ENCODE results near the gene RAI1.

Gene RAI1

GRCh38 chr17:17748604-17749003 lies 67.3 kb downstream of the RAI1 start:
- no peak overlapping the region for H3K9ac ChIP-seq (ENCODE audit: insufficient read length)

GRCh38 chr17:17749025-17749772 lies 67.9 kb downstream of the RAI1 start:
- TF ChIP-seq FOXP2 (optimal IDR thresholded peaks at IDR 0.05; ENCODE audit: control extremely low read depth, extremely low read length, insufficient read depth), result no peak
- Histone ChIP-seq H3K9me3 (ENCODE audit: low read depth, low read length) (no peaks in the 10 kb centered on the region), H3K9ac (ENCODE audit: insufficient read length) (no peak overlapping the region), H3K4me3 (no peak overlapping the region), H3K27ac (peak overlapping the region; percentile 80; the same call in 1 of the 2 replicates), H3K36me3 (ENCODE audit: insufficient read depth, low read length) (no peaks in the 10 kb centered on the region)
- no peak for DNase-seq (ENCODE audit: low read depth, low spot score)

More at GRCh38 chr17:17748604-17749003, 67.3 kb downstream of the RAI1 start:
- no peak overlapping the region for H3K27ac ChIP-seq
- no peak for DNase-seq (ENCODE audit: low read depth, low spot score)
- no peaks in the 10 kb centered on the region for H3K36me3 ChIP-seq (ENCODE audit: insufficient read depth, low read length)
- H3K9me3 ChIP-seq (ENCODE audit: low read depth, low read length), result no peaks in the 10 kb centered on the region
- H3K4me3 ChIP-seq, result no peak overlapping the region
- TF ChIP-seq POLR2AphosphoS5 (IDR thresholded peaks at IDR 0.05; ENCODE audit: borderline replicate concordance, low read depth, low read length), result no peak
- no peak for TF ChIP-seq FOXP2 (optimal IDR thresholded peaks at IDR 0.05; ENCODE audit: control extremely low read depth, extremely low read length, insufficient read depth)
- TF ChIP-seq EZH2 (IDR thresholded peaks at IDR 0.05), result no peak

GRCh38 chr17:17749921-17750320 lies 68.7 kb downstream of the RAI1 start:
- no peak overlapping the region for H3K9ac ChIP-seq (ENCODE audit: insufficient read length)

GRCh38 chr17:17750881-17751280 lies 69.6 kb downstream of the RAI1 start:
- DNase-seq (ENCODE audit: low read depth, low spot score), result no peak
- Histone ChIP-seq H3K4me3 (no peak overlapping the region), H3K9ac (ENCODE audit: insufficient read length) (no peak overlapping the region), H3K27ac (peak overlapping the region; percentile 90; the same call in 1 of the 2 replicates), H3K9me3 (ENCODE audit: low read depth, low read length) (no peaks in the 10 kb centered on the region), H3K36me3 (ENCODE audit: insufficient read depth, low read length) (no peaks in the 10 kb centered on the region)
- TF ChIP-seq EZH2 (IDR thresholded peaks at IDR 0.05) (no peak), FOXP2 (optimal IDR thresholded peaks at IDR 0.05; ENCODE audit: control extremely low read depth, extremely low read length, insufficient read depth) (no peak), POLR2AphosphoS5 (IDR thresholded peaks at IDR 0.05; ENCODE audit: borderline replicate concordance, low read depth, low read length) (no peak)

More at GRCh38 chr17:17749921-17750320, 68.7 kb downstream of the RAI1 start:
- TF ChIP-seq FOXP2 (optimal IDR thresholded peaks at IDR 0.05; ENCODE audit: control extremely low read depth, extremely low read length, insufficient read depth) (no peak), EZH2 (IDR thresholded peaks at IDR 0.05) (no peak), POLR2AphosphoS5 (IDR thresholded peaks at IDR 0.05; ENCODE audit: borderline replicate concordance, low read depth, low read length) (no peak)
- DNase-seq (ENCODE audit: low read depth, low spot score), result no peak
- Histone ChIP-seq H3K36me3 (ENCODE audit: insufficient read depth, low read length) (no peaks in the 10 kb centered on the region), H3K4me3 (no peak overlapping the region), H3K9me3 (ENCODE audit: low read depth, low read length) (no peaks in the 10 kb centered on the region), H3K27ac (peak overlapping the region; percentile 80; the same call in 1 of the 2 replicates)

GRCh38 chr17:17751489-17752088 lies 70.3 kb downstream of the RAI1 start:
- H3K27ac ChIP-seq, result peak overlapping the region; percentile 90
- peak overlapping the region; percentile 62 for H3K9ac ChIP-seq (ENCODE audit: insufficient read length)
- peak overlapping the region; percentile 74 for H3K4me3 ChIP-seq

GRCh38 chr17:17752089-17752820 lies 71.0 kb downstream of the RAI1 start:
- Histone ChIP-seq H3K27ac (peak overlapping the region; percentile 90), H3K4me3 (peak overlapping the region; percentile 76), H3K36me3 (ENCODE audit: insufficient read depth, low read length) (no peaks in the 10 kb centered on the region), H3K9me3 (ENCODE audit: low read depth, low read length) (no peaks in the 10 kb centered on the region), H3K9ac (ENCODE audit: insufficient read length) (peak overlapping the region; percentile 62)
- TF ChIP-seq POLR2AphosphoS5 (IDR thresholded peaks at IDR 0.05; ENCODE audit: borderline replicate concordance, low read depth, low read length), result peak; percentile 28; the same call in 1 of the 2 replicates
- TF ChIP-seq FOXP2 (optimal IDR thresholded peaks at IDR 0.05; ENCODE audit: control extremely low read depth, extremely low read length, insufficient read depth), result no peak
- TF ChIP-seq EZH2 (IDR thresholded peaks at IDR 0.05), result no peak
- peak; percentile 20 for DNase-seq (ENCODE audit: low read depth, low spot score)

More at GRCh38 chr17:17751489-17752088, 70.3 kb downstream of the RAI1 start:
- no peak for DNase-seq (ENCODE audit: low read depth, low spot score)
- Histone ChIP-seq H3K36me3 (ENCODE audit: insufficient read depth, low read length) (no peaks in the 10 kb centered on the region), H3K9me3 (ENCODE audit: low read depth, low read length) (no peaks in the 10 kb centered on the region)
- TF ChIP-seq FOXP2 (optimal IDR thresholded peaks at IDR 0.05; ENCODE audit: control extremely low read depth, extremely low read length, insufficient read depth), result no peak
- no peak for TF ChIP-seq EZH2 (IDR thresholded peaks at IDR 0.05)
- no peak for TF ChIP-seq POLR2AphosphoS5 (IDR thresholded peaks at IDR 0.05; ENCODE audit: borderline replicate concordance, low read depth, low read length)

- H3K9ac ChIP-seq (ENCODE audit: insufficient read length), result peak overlapping the region; percentile 55
- DNase-seq (ENCODE audit: low read depth, low spot score), result no peak
- TF ChIP-seq FOXP2 (optimal IDR thresholded peaks at IDR 0.05; ENCODE audit: control extremely low read depth, extremely low read length, insufficient read depth) (no peak), POLR2AphosphoS5 (IDR thresholded peaks at IDR 0.05; ENCODE audit: borderline replicate concordance, low read depth, low read length) (no peak), EZH2 (IDR thresholded peaks at IDR 0.05) (no peak)
Measured at GRCh38 chr17:17752821-17753321, 71.6 kb downstream of the RAI1 start.

More at GRCh38 chr17:17752821-17753321, 71.6 kb downstream of the RAI1 start:
- Histone ChIP-seq H3K9me3 (ENCODE audit: low read depth, low read length) (no peaks in the 10 kb centered on the region), H3K36me3 (ENCODE audit: insufficient read depth, low read length) (no peaks in the 10 kb centered on the region), H3K27ac (peak overlapping the region; percentile 74), H3K4me3 (peak overlapping the region; percentile 76)
